B cell (primary cell): ENCODE data around the gene DLX6. TPM values are rescaled to one million over a fixed set of nuclear protein-coding genes. Genes with fewer than 3 reads are reported as not detected.

Experiments
- ATAC-seq: fragments of 200-7000 bp; cut with Tn5 transposase; one replicate; pipeline ENCODE4 v1.10.0; 2021; ENCODE audit warnings: low read depth, mild to moderate bottlenecking, moderate number of reproducible peaks, moderate library complexity
- CTCF ChIA-PET: fragments of 350-600 bp; sonication (Branson Sonifier 250); formaldehyde crosslinking; loops from one replicate; lab custom pipeline; 2021; ENCODE audit warnings: antibody characterized with exemption, inconsistent platforms; lab: Charles Lee
- POLR2A ChIA-PET: fragments of 350-600 bp; sonication (Branson Sonifier 250); formaldehyde crosslinking; loops from one replicate; lab custom pipeline; 2021; ENCODE audit warnings: antibody characterized with exemption; lab: Charles Lee
- DNase-seq: peaks from one replicate; pipeline ENCODE4 v3.0.0; 2013
- H2AFZ ChIP-seq: 2 replicates; pipeline ENCODE4 v1.6.1; 2012; ENCODE audit warnings: mild to moderate bottlenecking, low read depth, low read length; ENCODE audit not compliant: insufficient read depth, poor library complexity, severe bottlenecking
- H3K27ac ChIP-seq, 2 donors: 1 replicate in 1 of 2; 2 replicates in 1 of 2; pipeline ENCODE4 v1.5.1; 2012 to 2013; ENCODE audit warnings: low read length in 2 of 2, mild to moderate bottlenecking in 2 of 2, moderate library complexity in 1 of 2
- H3K27me3 ChIP-seq, 4 experiments: fragments of 200-600 bp in 1 of 4; sonication (generic) in 1 of 4; replicated peaks in 1 of 4; 1 replicate in 2 of 4; 2 replicates in 2 of 4; pipeline versions ENCODE4 v1.6.1 to v1.7.0; 2013 to 2016; ENCODE audit warnings: low read length in 3 of 4, mild to moderate bottlenecking in 2 of 4, mixed read lengths in 1 of 4, moderate library complexity in 1 of 4; ENCODE audit not compliant: insufficient read depth in 4 of 4, control insufficient read depth in 3 of 4; ENCODE audit errors: control extremely low read depth in 1 of 4
- H3K36me3 ChIP-seq, 2 experiments: replicated peaks in 1 of 2; 1 replicate in 1 of 2; 2 replicates in 1 of 2; pipeline versions ENCODE4 v1.6.1 to v1.7.1; 2013; ENCODE audit warnings: low read length in 1 of 2; ENCODE audit not compliant: insufficient read depth in 2 of 2, control insufficient read depth in 1 of 2; ENCODE audit errors: control extremely low read depth in 1 of 2, extremely low read depth in 1 of 2
- H3K4me1 ChIP-seq, 2 donors: fragments of 200-600 bp in 1 of 2; sonication (generic) in 1 of 2; 1 replicate in 1 of 2; 2 replicates in 1 of 2; pipeline versions ENCODE4 v1.5.1 to v1.6.1; 2013 to 2017; ENCODE audit warnings: low read length in 2 of 2; ENCODE audit not compliant: control insufficient read depth in 2 of 2, insufficient read depth in 2 of 2
- H3K4me2 ChIP-seq: replicated peaks from 2 replicates; pipeline ENCODE3; 2012; ENCODE audit warnings: mild to moderate bottlenecking, low read depth, low read length; ENCODE audit not compliant: poor library complexity, severe bottlenecking
- H3K4me3 ChIP-seq, 5 experiments: fragments of 200-600 bp in 1 of 5; sonication (generic) in 1 of 5; 1 replicate in 3 of 5; 2 replicates in 2 of 5; pipeline versions ENCODE4 v1.5.1 to v1.7.0; 2011 to 2016; ENCODE audit warnings: low read length in 4 of 5, mild to moderate bottlenecking in 4 of 5, low read depth in 2 of 5, control low read depth in 1 of 5, moderate library complexity in 1 of 5; ENCODE audit not compliant: insufficient read depth in 1 of 5; ENCODE audit errors: control extremely low read depth in 1 of 5, extremely low read depth in 1 of 5
- H3K79me2 ChIP-seq: fragments of 200-600 bp; sonication (generic); one replicate; pipeline ENCODE4 v1.6.0; 2016; ENCODE audit warnings: low read length; ENCODE audit not compliant: control insufficient read depth, insufficient read depth
- H3K9ac ChIP-seq: fragments of 200-600 bp; sonication (generic); 2 replicates; pipeline ENCODE4 v1.6.1; 2017; ENCODE audit warnings: mild to moderate bottlenecking, low read length, moderate library complexity
- H3K9me3 ChIP-seq, 3 donors: one replicate each; pipeline versions ENCODE4 v1.6.1 to v1.7.1; 2013; ENCODE audit warnings: low read length in 2 of 3; ENCODE audit not compliant: control insufficient read depth in 2 of 3, insufficient read depth in 1 of 3; ENCODE audit errors: control extremely low read depth in 1 of 3
- H4K20me1 ChIP-seq: 2 replicates; pipeline ENCODE4 v1.6.0; 2012; ENCODE audit warnings: mild to moderate bottlenecking, low read length; ENCODE audit not compliant: insufficient read depth, control insufficient read depth, poor library complexity, severe bottlenecking
- H3K27ac Mint-ChIP-seq: one replicate; pipeline ENCODE4 v1.8.0; 2021; ENCODE audit warnings: mixed read lengths
- H3K27me3 Mint-ChIP-seq: one replicate; pipeline ENCODE4 v1.8.0; 2021; ENCODE audit warnings: mixed read lengths
- H3K4me1 Mint-ChIP-seq: one replicate; pipeline ENCODE4 v1.8.0; 2021; ENCODE audit warnings: mixed read lengths
- H3K4me3 Mint-ChIP-seq: one replicate; pipeline ENCODE4 v1.8.0; 2021; ENCODE audit warnings: mixed read lengths
- H3K9me3 Mint-ChIP-seq: one replicate; pipeline ENCODE4 v1.8.0; 2022; ENCODE audit warnings: mixed read lengths; ENCODE audit not compliant: insufficient read depth
- EZH2 ChIP-seq: IDR thresholded peaks from 2 replicates; pipeline ENCODE4 v1.6.1; 2012; ENCODE audit warnings: borderline replicate concordance, low read depth, mild to moderate bottlenecking, moderate library complexity, low read length; ENCODE audit not compliant: insufficient read depth, poor library complexity, severe bottlenecking
- WGBS: methylation state at CpG from one replicate; pipeline ENCODE4 v1.1.5; 2013; ENCODE audit warnings: missing lambda C conversion rate; ENCODE audit not compliant: insufficient coverage; 5-methylcytosine and 5-hydroxymethylcytosine counted together
- intact Hi-C: fragments of 100-400 bp; cut with micrococcal nuclease; formaldehyde crosslinking; loops from one replicate; pipeline ENCODE4 v1.10.0; 2022
- polyA plus RNA-seq: library from polyadenylated mRNA; depleted of rRNA; stranded (reverse); fragments of >200 nt; gene quantifications from 2 replicates; pipeline ENCODE4 v1.2.3, GENCODE V29; 2012
- total RNA-seq, 2 donors: library from RNA; stranded (reverse); fragments of 120-200 nt in 1 of 2; gene quantifications; 1 replicate in 1 of 2; 2 replicates in 1 of 2; pipeline versions ENCODE4 v1.2.3 to v1.2.4, GENCODE V29; 2013 to 2022
- TF ChIP-seq, protein P1 (sequence below): fragments of 200-600 bp; IDR thresholded peaks from one replicate; pipeline ENCODE4 v1.8.0; 2022; ENCODE audit warnings: antibody characterized with exemption, mild to moderate bottlenecking

The DLX6 gene
- total and polyA plus RNA-seq, 2 donors (not counting 1 experiment from before 2014, with no cell fraction given) = not detected

DNA sequence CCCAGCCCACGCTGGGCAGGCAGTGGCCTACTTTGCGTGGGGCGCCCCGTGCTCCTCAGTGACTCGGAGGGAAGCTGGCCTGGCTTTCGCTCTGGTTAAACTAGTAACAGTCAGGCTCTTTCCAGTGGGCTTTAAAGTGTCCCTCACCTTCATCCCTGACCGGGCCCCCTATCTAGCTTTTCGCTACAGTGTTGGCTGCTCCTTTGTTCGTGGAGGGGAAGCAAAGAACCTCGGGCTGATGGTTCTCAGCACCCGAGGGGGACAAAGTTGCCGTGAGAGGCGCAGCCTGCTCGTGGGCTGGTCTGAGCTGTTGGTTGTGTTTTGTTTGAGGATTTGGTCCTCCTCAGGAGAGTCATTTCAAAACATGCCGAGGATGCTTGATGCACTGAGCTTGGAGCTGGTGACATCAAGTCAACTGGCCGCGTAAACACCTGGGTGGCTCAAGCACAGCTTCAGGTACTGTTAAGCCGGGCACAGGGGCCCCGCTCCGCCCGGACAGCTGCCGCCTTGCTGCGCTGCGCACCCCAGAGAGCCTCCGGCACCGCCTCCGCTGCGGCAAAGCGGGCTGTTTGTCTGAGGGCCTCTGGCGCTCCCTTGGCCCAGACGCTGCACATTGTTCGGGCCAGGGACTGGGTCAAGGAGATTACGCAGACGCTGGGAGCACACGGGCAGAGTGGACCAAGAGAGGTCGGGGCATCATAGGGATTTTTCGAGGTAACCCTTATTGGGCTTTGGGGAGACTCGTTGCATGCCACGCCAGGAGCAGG, 1.6 kb downstream of the DLX6 start:
- peak overlapping the region; percentile 70 for H3K4me2 ChIP-seq
- H3K4me3 ChIP-seq = no peak overlapping the region
- WGBS = 10% methylated on average over 37 of the region's 39 CpGs

DNA sequence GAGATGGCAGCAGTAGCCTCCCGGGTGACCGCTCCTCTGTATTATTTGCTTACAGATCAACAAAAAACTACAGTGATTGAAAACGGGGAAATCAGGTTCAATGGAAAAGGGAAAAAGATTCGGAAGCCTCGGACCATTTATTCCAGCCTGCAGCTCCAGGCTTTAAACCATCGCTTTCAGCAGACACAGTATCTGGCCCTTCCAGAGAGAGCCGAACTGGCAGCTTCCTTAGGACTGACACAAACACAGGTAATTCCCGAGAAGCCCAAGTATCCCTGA, 2.2 kb downstream of the DLX6 start:
- Histone ChIP-seq H3K27ac (no peak overlapping the region), H3K36me3 (no peaks in the 10 kb centered on the region), H2AFZ (no peak overlapping the region), H3K4me2 (no peak overlapping the region), H3K27me3 (peaks cover 0 to 79% (median 63%) of the 10 kb centered on the region in 4 experiments), H3K79me2 (no peaks in the 10 kb centered on the region), H3K4me3 (no peak overlapping the region), H4K20me1 (no peaks in the 10 kb centered on the region), H3K4me1 (peaks cover 16 to 26% of the 10 kb centered on the region in 2 donors), H3K9me3 (peaks cover 0 to 32% (median 2%) of the 10 kb centered on the region in 3 donors), H3K9ac (no peak overlapping the region)
- Mint-ChIP-seq H3K4me3 (peak overlapping the region; percentile 77), H3K27ac (no peak overlapping the region), H3K4me1 (peaks cover 15% of the 10 kb centered on the region), H3K27me3 (peaks cover 78% of the 10 kb centered on the region), H3K9me3 (no peaks in the 10 kb centered on the region)
- WGBS = 34% methylated on average over 3 of the region's 8 CpGs
- intact Hi-C loops = no loop called here
- POLR2A ChIA-PET = no interaction called here
- no peak for TF ChIP-seq EZH2
- TF ChIP-seq, protein P1, sequence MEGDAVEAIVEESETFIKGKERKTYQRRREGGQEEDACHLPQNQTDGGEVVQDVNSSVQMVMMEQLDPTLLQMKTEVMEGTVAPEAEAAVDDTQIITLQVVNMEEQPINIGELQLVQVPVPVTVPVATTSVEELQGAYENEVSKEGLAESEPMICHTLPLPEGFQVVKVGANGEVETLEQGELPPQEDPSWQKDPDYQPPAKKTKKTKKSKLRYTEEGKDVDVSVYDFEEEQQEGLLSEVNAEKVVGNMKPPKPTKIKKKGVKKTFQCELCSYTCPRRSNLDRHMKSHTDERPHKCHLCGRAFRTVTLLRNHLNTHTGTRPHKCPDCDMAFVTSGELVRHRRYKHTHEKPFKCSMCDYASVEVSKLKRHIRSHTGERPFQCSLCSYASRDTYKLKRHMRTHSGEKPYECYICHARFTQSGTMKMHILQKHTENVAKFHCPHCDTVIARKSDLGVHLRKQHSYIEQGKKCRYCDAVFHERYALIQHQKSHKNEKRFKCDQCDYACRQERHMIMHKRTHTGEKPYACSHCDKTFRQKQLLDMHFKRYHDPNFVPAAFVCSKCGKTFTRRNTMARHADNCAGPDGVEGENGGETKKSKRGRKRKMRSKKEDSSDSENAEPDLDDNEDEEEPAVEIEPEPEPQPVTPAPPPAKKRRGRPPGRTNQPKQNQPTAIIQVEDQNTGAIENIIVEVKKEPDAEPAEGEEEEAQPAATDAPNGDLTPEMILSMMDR = no peak
- ATAC-seq (no peak), DNase-seq (no peak)
- CTCF ChIA-PET = no interaction called here

More for the DNA sequence above, 1.6 kb downstream of the DLX6 start:
- DNase-seq (no peak), ATAC-seq (no peak)
- no peak overlapping the region for H3K27ac Mint-ChIP-seq
- peak overlapping the region; percentile 77 for H3K4me3 Mint-ChIP-seq
- H3K4me1 Mint-ChIP-seq = peaks cover 15% of the 10 kb centered on the region
- intact Hi-C loops = no loop called here
- Histone ChIP-seq H2AFZ (peak overlapping the region; percentile 38), H3K27me3 (peaks cover 0 to 80% (median 63%) of the 10 kb centered on the region in 4 experiments), H3K9me3 (peaks cover 0 to 37% (median 2%) of the 10 kb centered on the region in 3 donors), H3K36me3 (no peaks in the 10 kb centered on the region), H3K27ac (no peak overlapping the region), H3K9ac (no peak overlapping the region), H3K4me1 (peaks cover 16 to 26% of the 10 kb centered on the region in 2 donors), H4K20me1 (no peaks in the 10 kb centered on the region), H3K79me2 (no peaks in the 10 kb centered on the region)
- POLR2A ChIA-PET = no interaction called here
- H3K9me3 Mint-ChIP-seq = no peaks in the 10 kb centered on the region
- CTCF ChIA-PET = no interaction called here
- no peak for TF ChIP-seq EZH2
- TF ChIP-seq, protein P1 = no peak
- H3K27me3 Mint-ChIP-seq = peaks cover 77% of the 10 kb centered on the region
